Measurements from ENCODE around the gene HTR7. TPM values are rescaled to one million over a fixed set of nuclear protein-coding genes. Genes with fewer than 3 reads are reported as not detected.

HTR7 gene
- polyA plus RNA-seq, 1 donor (not counting 4 experiments of a cell fraction or from before 2014, with no cell fraction given), result 12.2 TPM

DNA sequence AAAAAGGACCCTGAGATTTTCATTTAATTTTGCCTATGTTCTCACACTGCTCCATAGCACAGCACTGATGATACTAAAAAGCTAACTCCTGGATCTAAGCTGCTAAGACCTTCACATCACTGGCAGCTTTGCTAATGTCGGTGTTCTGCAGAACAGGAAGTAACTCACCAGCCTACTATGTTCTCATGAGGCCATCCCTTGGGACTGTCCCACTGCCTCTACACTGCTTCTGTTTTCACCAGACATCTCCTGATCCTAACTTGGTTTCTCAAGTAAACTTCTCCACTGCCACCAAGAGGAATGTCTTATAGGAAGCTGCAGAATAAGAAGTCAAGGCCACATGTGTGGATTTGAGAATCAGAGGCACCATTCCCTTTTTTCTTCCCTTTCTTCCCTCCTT lies 15.1 kb downstream of the HTR7 start:
- no peaks in the 10 kb centered on the region for H4K20me1 ChIP-seq (ENCODE audit: control insufficient read depth, extremely low read depth, insufficient read depth, low read length)
- dilution Hi-C loops (cut with MboI; ENCODE audit: extremely low pct_ligation_motif_present, low sequenced_read_pairs), result no loop called here
- no peak overlapping the region for H3K4me3 ChIP-seq (ENCODE audit: control insufficient read depth in 2 of 3, extremely low read depth in 1 of 3, insufficient read depth in 2 of 3, low read depth in 1 of 3, low read length in 3 of 3)
- H3K79me2 ChIP-seq (ENCODE audit: control insufficient read depth, insufficient read depth, low read length), result peaks cover 40% of the 10 kb centered on the region
- no peak overlapping the region for H3K9ac ChIP-seq (ENCODE audit: control insufficient read depth, extremely low read depth, insufficient read depth, low read length)
- H3K36me3 ChIP-seq (ENCODE audit: control insufficient read depth in 2 of 2, extremely low read depth in 1 of 2, insufficient read depth in 2 of 2, low read length in 2 of 2), result no peaks in the 10 kb centered on the region
- TF ChIP-seq, protein P1, sequence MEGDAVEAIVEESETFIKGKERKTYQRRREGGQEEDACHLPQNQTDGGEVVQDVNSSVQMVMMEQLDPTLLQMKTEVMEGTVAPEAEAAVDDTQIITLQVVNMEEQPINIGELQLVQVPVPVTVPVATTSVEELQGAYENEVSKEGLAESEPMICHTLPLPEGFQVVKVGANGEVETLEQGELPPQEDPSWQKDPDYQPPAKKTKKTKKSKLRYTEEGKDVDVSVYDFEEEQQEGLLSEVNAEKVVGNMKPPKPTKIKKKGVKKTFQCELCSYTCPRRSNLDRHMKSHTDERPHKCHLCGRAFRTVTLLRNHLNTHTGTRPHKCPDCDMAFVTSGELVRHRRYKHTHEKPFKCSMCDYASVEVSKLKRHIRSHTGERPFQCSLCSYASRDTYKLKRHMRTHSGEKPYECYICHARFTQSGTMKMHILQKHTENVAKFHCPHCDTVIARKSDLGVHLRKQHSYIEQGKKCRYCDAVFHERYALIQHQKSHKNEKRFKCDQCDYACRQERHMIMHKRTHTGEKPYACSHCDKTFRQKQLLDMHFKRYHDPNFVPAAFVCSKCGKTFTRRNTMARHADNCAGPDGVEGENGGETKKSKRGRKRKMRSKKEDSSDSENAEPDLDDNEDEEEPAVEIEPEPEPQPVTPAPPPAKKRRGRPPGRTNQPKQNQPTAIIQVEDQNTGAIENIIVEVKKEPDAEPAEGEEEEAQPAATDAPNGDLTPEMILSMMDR (optimal IDR thresholded peaks at IDR 0.05 in 1 of 3, IDR thresholded peaks at IDR 0.05 in 1 of 3, conservative IDR thresholded peaks at IDR 0.05 in 1 of 3; ENCODE audit: extremely low read depth in 1 of 3, insufficient read depth in 2 of 3, low read length in 3 of 3), result no peak
- TF ChIP-seq EZH2 (IDR thresholded peaks at IDR 0.05; ENCODE audit: low read length), result no peak
- peak; percentile 59 for FAIRE-seq
- no peak overlapping the region for H3K27ac ChIP-seq (ENCODE audit: control insufficient read depth, insufficient read depth, low read length)
- H3K9me1 ChIP-seq (ENCODE audit: control insufficient read depth, extremely low read depth, insufficient read depth, low read length), result no peaks in the 10 kb centered on the region
- peaks cover 30% of the 10 kb centered on the region for H3K4me1 ChIP-seq (ENCODE audit: control insufficient read depth, extremely low read depth, insufficient read depth, low read length)
- no peaks in the 10 kb centered on the region for H3K27me3 ChIP-seq (ENCODE audit: control insufficient read depth, extremely low read depth, insufficient read depth, low read length)
- no peaks in the 10 kb centered on the region for H3K9me3 ChIP-seq (ENCODE audit: control insufficient read depth, low read depth, low read length)
- H3K4me2 ChIP-seq (ENCODE audit: control insufficient read depth, extremely low read depth, insufficient read depth, low read depth, low read length), result no peak overlapping the region
- H2AFZ ChIP-seq (ENCODE audit: control insufficient read depth, low read length), result no peak overlapping the region
- DNase-seq (ENCODE audit: low read depth, low spot score), result no peak

DNA sequence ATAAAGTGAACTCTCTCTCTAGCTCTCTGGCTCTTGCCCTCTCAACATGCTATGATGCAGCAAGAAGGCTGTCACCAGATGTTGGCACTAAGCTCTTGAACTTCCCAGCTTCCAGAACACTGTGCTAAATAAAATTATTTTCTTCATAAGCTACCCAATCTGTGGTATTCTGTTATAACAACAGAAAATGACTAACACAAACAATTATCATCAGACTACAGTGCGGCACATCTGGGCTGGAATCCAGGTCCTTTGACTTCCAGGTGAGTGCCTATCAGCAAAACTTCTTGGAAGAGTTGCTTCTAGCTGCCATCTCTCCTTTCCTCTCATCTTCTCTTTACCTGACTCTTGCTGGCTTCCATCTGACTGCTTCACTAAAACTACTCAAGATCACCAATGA lies 20.4 kb downstream of the HTR7 start:
- H3K4me3 ChIP-seq (ENCODE audit: control insufficient read depth in 2 of 3, extremely low read depth in 1 of 3, insufficient read depth in 2 of 3, low read depth in 1 of 3, low read length in 3 of 3), result no peak overlapping the region
- no peak overlapping the region for H2AFZ ChIP-seq (ENCODE audit: control insufficient read depth, low read length)
- FAIRE-seq, result peak; percentile 88
- no peak for DNase-seq (ENCODE audit: low read depth, low spot score)
- no peaks in the 10 kb centered on the region for H4K20me1 ChIP-seq (ENCODE audit: control insufficient read depth, extremely low read depth, insufficient read depth, low read length)
- H3K9me1 ChIP-seq (ENCODE audit: control insufficient read depth, extremely low read depth, insufficient read depth, low read length), result no peaks in the 10 kb centered on the region
- H3K9me3 ChIP-seq (ENCODE audit: control insufficient read depth, low read depth, low read length), result no peaks in the 10 kb centered on the region
- no peaks in the 10 kb centered on the region for H3K36me3 ChIP-seq (ENCODE audit: control insufficient read depth in 2 of 2, extremely low read depth in 1 of 2, insufficient read depth in 2 of 2, low read length in 2 of 2)
- peaks cover 47% of the 10 kb centered on the region for H3K4me1 ChIP-seq (ENCODE audit: control insufficient read depth, extremely low read depth, insufficient read depth, low read length)
- no peak overlapping the region for H3K9ac ChIP-seq (ENCODE audit: control insufficient read depth, extremely low read depth, insufficient read depth, low read length)
- H3K79me2 ChIP-seq (ENCODE audit: control insufficient read depth, insufficient read depth, low read length), result peaks cover 22% of the 10 kb centered on the region
- dilution Hi-C loops (cut with MboI; ENCODE audit: extremely low pct_ligation_motif_present, low sequenced_read_pairs), result no loop called here
- TF ChIP-seq, protein P1 (optimal IDR thresholded peaks at IDR 0.05 in 1 of 3, IDR thresholded peaks at IDR 0.05 in 1 of 3, conservative IDR thresholded peaks at IDR 0.05 in 1 of 3; ENCODE audit: extremely low read depth in 1 of 3, insufficient read depth in 2 of 3, low read length in 3 of 3), result no peak
- TF ChIP-seq EZH2 (IDR thresholded peaks at IDR 0.05; ENCODE audit: low read length), result no peak
- no peak overlapping the region for H3K27ac ChIP-seq (ENCODE audit: control insufficient read depth, insufficient read depth, low read length)
- no peak overlapping the region for H3K4me2 ChIP-seq (ENCODE audit: control insufficient read depth, extremely low read depth, insufficient read depth, low read depth, low read length)
- no peaks in the 10 kb centered on the region for H3K27me3 ChIP-seq (ENCODE audit: control insufficient read depth, extremely low read depth, insufficient read depth, low read length)
